GM12878 (cell line): ENCODE results near the gene DISP3. TPM values are rescaled to one million over a fixed set of nuclear protein-coding genes. Genes with fewer than 3 reads are reported as not detected.

Experiments used
- BHLHE40 ChIP-seq, 2 experiments: fragments of 450-650 bp in 1 of 2; IDR thresholded peaks; 2 replicates each; pipeline ENCODE4 v1.6.1; 2011 to 2017; ENCODE audit warnings: low read depth in 2 of 2, borderline replicate concordance in 1 of 2, improper control_type of control experiment in 1 of 2, low read length in 1 of 2, mild to moderate bottlenecking in 1 of 2
- CEBPB ChIP-seq, 2 experiments: fragments of 150-350 bp in 1 of 2; IDR thresholded peaks; 2 replicates each; pipeline ENCODE4 v1.6.1; 2012 to 2014; ENCODE audit warnings: low read depth in 2 of 2, low read length in 2 of 2, borderline replicate concordance in 1 of 2, inconsistent platforms in 1 of 2
- HCFC1 ChIP-seq: fragments of 150-350 bp; IDR thresholded peaks from 2 replicates; pipeline ENCODE4 v1.6.1; 2014; ENCODE audit warnings: low read length
- IKZF1 ChIP-seq: fragments of 450-650 bp; conservative IDR thresholded peaks from 2 replicates; pipeline ENCODE4 v1.6.1; 2017; ENCODE audit warnings: antibody characterized with exemption, mild to moderate bottlenecking
- PRDM15 ChIP-seq: fragments of 450-650 bp; formaldehyde crosslinking; IDR thresholded peaks from 2 replicates; pipeline ENCODE4 v1.4.0; 2020; ENCODE audit warnings: mild to moderate bottlenecking, moderate library complexity
- RAD51 ChIP-seq: fragments of 450-650 bp; IDR thresholded peaks from 2 replicates; pipeline ENCODE4 v1.6.1; 2016; ENCODE audit warnings: moderate library complexity, mild to moderate bottlenecking, inconsistent platforms
- RB1 ChIP-seq: fragments of 450-650 bp; formaldehyde crosslinking; IDR thresholded peaks from 2 replicates; pipeline ENCODE4 v1.6.1; 2017; ENCODE audit warnings: mild to moderate bottlenecking, borderline replicate concordance
- SIX5 ChIP-seq: IDR thresholded peaks from 2 replicates; pipeline ENCODE4 v1.6.1; 2011; ENCODE audit warnings: mild to moderate bottlenecking, low read depth, low read length, moderate library complexity; ENCODE audit not compliant: severe bottlenecking
- SMAD1 ChIP-seq: fragments of 450-650 bp; IDR thresholded peaks from 2 replicates; pipeline ENCODE4 v1.6.1; 2018; ENCODE audit warnings: mild to moderate bottlenecking, low read depth; ENCODE audit not compliant: partially characterized antibody
- ZNF274 ChIP-seq: IDR thresholded peaks from one replicate; pipeline ENCODE4 v1.8.0; 2011; ENCODE audit not compliant: insufficient read length, insufficient read depth
- polyA plus RNA-seq, 11 experiments: library from polyadenylated mRNA; depleted of rRNA in 4 of 11; unstranded in 6 of 11; stranded (reverse) in 5 of 11; fragments of >200 nt; fragmentation: Nextera tagmentation in 4 of 11; fragmentation: Illumina TruSeq in 1 of 11; extraction: Ambion mirVana in 4 of 11; extraction: Trizol in 1 of 11; gene quantifications; 1 replicate in 1 of 11; 2 replicates in 10 of 11; pipeline versions ENCODE4 v1.2.1 to v1.2.3, GENCODE V29; 2011 to 2016; ENCODE audit warnings: inconsistent platforms in 2 of 11, missing spikeins in 2 of 11, low read depth in 1 of 11
- total RNA-seq, 4 experiments: library from RNA; depleted of rRNA in 3 of 4; stranded (reverse); fragments of >200 nt in 3 of 4; fragmentation: Illumina TruSeq in 1 of 4; extraction: Trizol in 1 of 4; gene quantifications; 2 replicates each; pipeline versions ENCODE4 v1.2.1 to v1.2.3, GENCODE V29; 2013 to 2021

The DISP3 gene
- total and polyA plus RNA-seq, 10 of the 15 experiments (the other 5 are each of a cell fraction or from before 2014, with no cell fraction given) = under 0.01 to 0.18 (median 0.09) TPM; not detected in 2

GRCh38 chr1:11525516-11525915 is 46.6 kb downstream of the DISP3 start (continued):
- TF ChIP-seq RAD51 = no peak
- TF ChIP-seq RB1 = no peak
- TF ChIP-seq SIX5 = no peak
- TF ChIP-seq ZNF274 = no peak
- no peak for TF ChIP-seq IKZF1
- TF ChIP-seq SMAD1 = no peak
- TF ChIP-seq CEBPB (IDR thresholded peaks at IDR 0.05; ENCODE audit: borderline replicate concordance in 1 of 2, low read depth in 2 of 2, low read length in 2 of 2) = no peak
- no peak for TF ChIP-seq PRDM15
- TF ChIP-seq HCFC1 = no peak
- TF ChIP-seq BHLHE40 (IDR thresholded peaks at IDR 0.05; ENCODE audit: borderline replicate concordance in 1 of 2, low read depth in 2 of 2, low read length in 1 of 2) = no peak
- TF ChIP-seq, all 136 proteins: peak for 0
